Measurements from ENCODE around the gene TSG101.

The TSG101 gene

GRCh38 chr11:18526130-18526520, 617 bp downstream of the TSG101 start:
- peak overlapping the region; percentile 98 for H4K91ac ChIP-seq (ENCODE audit: low read length)
- no peak overlapping the region for H2BK12ac ChIP-seq (ENCODE audit: low read length in 2 of 2)
- H3K4me1 ChIP-seq (ENCODE audit: control insufficient read depth, insufficient read depth, low read depth, low read length) = peaks cover 9% of the 10 kb centered on the region
- no peaks in the 10 kb centered on the region for H3K9me3 ChIP-seq (ENCODE audit: control insufficient read depth, low read length)
- H3K23ac ChIP-seq (ENCODE audit: low read length in 2 of 2) = no peak overlapping the region
- no peaks in the 10 kb centered on the region for H3K27me3 ChIP-seq (ENCODE audit: control insufficient read depth in 1 of 2, insufficient read depth in 1 of 2, low read length in 2 of 2)
- H4K8ac ChIP-seq (ENCODE audit: low read length) = peak overlapping the region; percentile 94
- H3K9ac ChIP-seq (ENCODE audit: low read length) = peak overlapping the region; percentile 92
- peak overlapping the region; percentile 77 for H2BK120ac ChIP-seq (ENCODE audit: low read depth, low read length)
- peak overlapping the region; percentile 94 to 95 for H3K4me3 ChIP-seq (ENCODE audit: insufficient read depth in 1 of 2, low read depth in 1 of 2, low read length in 2 of 2)
- peak overlapping the region; percentile 56 for H2AK5ac ChIP-seq (ENCODE audit: low read length, severe bottlenecking)
- peaks cover 5 to 21% of the 10 kb centered on the region in 2 experiments for H3K36me3 ChIP-seq (ENCODE audit: control insufficient read depth in 1 of 2, insufficient read depth in 2 of 2, low read depth in 1 of 2, low read length in 2 of 2)
- peak overlapping the region; percentile 94 to 97 for H3K18ac ChIP-seq (ENCODE audit: low read depth in 1 of 2, low read length in 2 of 2)
- H3K27ac ChIP-seq (ENCODE audit: low read length, poor library complexity, severe bottlenecking) = peak overlapping the region; percentile 82
- 0% methylated on average over 3 of the region's 8 CpGs for WGBS
- H3K14ac ChIP-seq (ENCODE audit: low read length in 2 of 2) = no peak overlapping the region
- H3K4ac ChIP-seq (ENCODE audit: low read depth in 1 of 2, low read length in 2 of 2) = peak overlapping the region in 1 of 2 experiments; percentile 92
- H2AFZ ChIP-seq (ENCODE audit: low read depth, low read length) = peak overlapping the region; percentile 98
- no peak overlapping the region for H2BK15ac ChIP-seq (ENCODE audit: low read depth, poor library complexity, severe bottlenecking)
- DNase-seq = no peak
- peak overlapping the region; percentile 59 for H2BK5ac ChIP-seq (ENCODE audit: low read depth, low read length, poor library complexity, severe bottlenecking)
- peak overlapping the region; percentile 77 for H3K4me2 ChIP-seq (ENCODE audit: low read length, poor library complexity, severe bottlenecking)
- peaks cover 16% of the 10 kb centered on the region for H3K79me1 ChIP-seq (replicated peaks; ENCODE audit: low read length, poor library complexity, severe bottlenecking)

GRCh38 chr11:18524248-18524647, 2.5 kb downstream of the TSG101 start:
- no peak overlapping the region for H2BK5ac ChIP-seq (ENCODE audit: low read depth, low read length, poor library complexity, severe bottlenecking)
- no peak overlapping the region for H3K4me2 ChIP-seq (ENCODE audit: low read length, poor library complexity, severe bottlenecking)
- H4K8ac ChIP-seq (ENCODE audit: low read length) = no peak overlapping the region
- no peak overlapping the region for H3K18ac ChIP-seq (ENCODE audit: low read depth in 1 of 2, low read length in 2 of 2)
- H2AFZ ChIP-seq (ENCODE audit: low read depth, low read length) = no peak overlapping the region
- H4K91ac ChIP-seq (ENCODE audit: low read length) = no peak overlapping the region
- H3K9ac ChIP-seq (ENCODE audit: low read length) = no peak overlapping the region
- no peak overlapping the region for H3K4me3 ChIP-seq (ENCODE audit: insufficient read depth in 1 of 2, low read depth in 1 of 2, low read length in 2 of 2)
- no peak overlapping the region for H3K14ac ChIP-seq (ENCODE audit: low read length in 2 of 2)
- H3K9me3 ChIP-seq (ENCODE audit: control insufficient read depth, low read length) = no peaks in the 10 kb centered on the region
- H2BK120ac ChIP-seq (ENCODE audit: low read depth, low read length) = no peak overlapping the region
- H3K4me1 ChIP-seq (ENCODE audit: control insufficient read depth, insufficient read depth, low read depth, low read length) = peaks cover 9% of the 10 kb centered on the region
- no peak overlapping the region for H3K4ac ChIP-seq (ENCODE audit: low read depth in 1 of 2, low read length in 2 of 2)
- DNase-seq = no peak
- no peaks in the 10 kb centered on the region for H3K27me3 ChIP-seq (ENCODE audit: control insufficient read depth in 1 of 2, insufficient read depth in 1 of 2, low read length in 2 of 2)
- H3K23ac ChIP-seq (ENCODE audit: low read length in 2 of 2) = no peak overlapping the region
- H2AK5ac ChIP-seq (ENCODE audit: low read length, severe bottlenecking) = no peak overlapping the region
- WGBS = 100% methylated on average over 1 of the region's 1 CpG
- H2BK12ac ChIP-seq (ENCODE audit: low read length in 2 of 2) = no peak overlapping the region
- peaks cover 5 to 22% of the 10 kb centered on the region in 2 experiments for H3K36me3 ChIP-seq (ENCODE audit: control insufficient read depth in 1 of 2, insufficient read depth in 2 of 2, low read depth in 1 of 2, low read length in 2 of 2)
- no peak overlapping the region for H2BK15ac ChIP-seq (ENCODE audit: low read depth, poor library complexity, severe bottlenecking)
- H3K27ac ChIP-seq (ENCODE audit: low read length, poor library complexity, severe bottlenecking) = no peak overlapping the region
- H3K79me1 ChIP-seq (replicated peaks; ENCODE audit: low read length, poor library complexity, severe bottlenecking) = peaks cover 16% of the 10 kb centered on the region

GRCh38 chr11:18523084-18523483, 3.7 kb downstream of the TSG101 start:
- no peak overlapping the region for H3K27ac ChIP-seq (ENCODE audit: low read length, poor library complexity, severe bottlenecking)
- no peak overlapping the region for H3K4me3 ChIP-seq (ENCODE audit: insufficient read depth in 1 of 2, low read depth in 1 of 2, low read length in 2 of 2)
- H3K4me2 ChIP-seq (ENCODE audit: low read length, poor library complexity, severe bottlenecking) = no peak overlapping the region
- H3K79me1 ChIP-seq (replicated peaks; ENCODE audit: low read length, poor library complexity, severe bottlenecking) = peaks cover 16% of the 10 kb centered on the region
- H2BK12ac ChIP-seq (ENCODE audit: low read length in 2 of 2) = no peak overlapping the region
- H3K18ac ChIP-seq (ENCODE audit: low read depth in 1 of 2, low read length in 2 of 2) = no peak overlapping the region
- 100% methylated on average over 2 of the region's 3 CpGs for WGBS
- H2BK5ac ChIP-seq (ENCODE audit: low read depth, low read length, poor library complexity, severe bottlenecking) = no peak overlapping the region
- no peaks in the 10 kb centered on the region for H3K9me3 ChIP-seq (ENCODE audit: control insufficient read depth, low read length)
- H2BK120ac ChIP-seq (ENCODE audit: low read depth, low read length) = no peak overlapping the region
- H3K4me1 ChIP-seq (ENCODE audit: control insufficient read depth, insufficient read depth, low read depth, low read length) = peaks cover 8% of the 10 kb centered on the region
- H4K91ac ChIP-seq (ENCODE audit: low read length) = no peak overlapping the region
- no peak overlapping the region for H2AK5ac ChIP-seq (ENCODE audit: low read length, severe bottlenecking)
- peaks cover 8 to 30% of the 10 kb centered on the region in 2 experiments for H3K36me3 ChIP-seq (ENCODE audit: control insufficient read depth in 1 of 2, insufficient read depth in 2 of 2, low read depth in 1 of 2, low read length in 2 of 2)
- no peaks in the 10 kb centered on the region for H3K27me3 ChIP-seq (ENCODE audit: control insufficient read depth in 1 of 2, insufficient read depth in 1 of 2, low read length in 2 of 2)
- DNase-seq = no peak
- H3K9ac ChIP-seq (ENCODE audit: low read length) = no peak overlapping the region
- H3K14ac ChIP-seq (ENCODE audit: low read length in 2 of 2) = no peak overlapping the region
- no peak overlapping the region for H4K8ac ChIP-seq (ENCODE audit: low read length)
- H3K23ac ChIP-seq (ENCODE audit: low read length in 2 of 2) = no peak overlapping the region
- no peak overlapping the region for H3K4ac ChIP-seq (ENCODE audit: low read depth in 1 of 2, low read length in 2 of 2)
- no peak overlapping the region for H2AFZ ChIP-seq (ENCODE audit: low read depth, low read length)
- H2BK15ac ChIP-seq (ENCODE audit: low read depth, poor library complexity, severe bottlenecking) = no peak overlapping the region

- Histone ChIP-seq H3K27me3 (ENCODE audit: control insufficient read depth in 1 of 2, insufficient read depth in 1 of 2, low read length in 2 of 2) (no peaks in the 10 kb centered on the region), H2BK120ac (ENCODE audit: low read depth, low read length) (no peak overlapping the region), H3K18ac (ENCODE audit: low read depth in 1 of 2, low read length in 2 of 2) (no peak overlapping the region), H2BK12ac (ENCODE audit: low read length in 2 of 2) (no peak overlapping the region), H3K36me3 (ENCODE audit: control insufficient read depth in 1 of 2, insufficient read depth in 2 of 2, low read depth in 1 of 2, low read length in 2 of 2) (peaks cover 8 to 37% of the 10 kb centered on the region in 2 experiments), H3K9ac (ENCODE audit: low read length) (no peak overlapping the region), H3K4me1 (ENCODE audit: control insufficient read depth, insufficient read depth, low read depth, low read length) (peaks cover 8% of the 10 kb centered on the region), H3K23ac (ENCODE audit: low read length in 2 of 2) (no peak overlapping the region), H3K9me3 (ENCODE audit: control insufficient read depth, low read length) (no peaks in the 10 kb centered on the region), H3K79me1 (replicated peaks; ENCODE audit: low read length, poor library complexity, severe bottlenecking) (peaks cover 18% of the 10 kb centered on the region), H4K91ac (ENCODE audit: low read length) (no peak overlapping the region), H2AFZ (ENCODE audit: low read depth, low read length) (no peak overlapping the region), H3K4me3 (ENCODE audit: insufficient read depth in 1 of 2, low read depth in 1 of 2, low read length in 2 of 2) (no peak overlapping the region), H3K27ac (ENCODE audit: low read length, poor library complexity, severe bottlenecking) (no peak overlapping the region), H3K4me2 (ENCODE audit: low read length, poor library complexity, severe bottlenecking) (no peak overlapping the region), H2BK5ac (ENCODE audit: low read depth, low read length, poor library complexity, severe bottlenecking) (no peak overlapping the region), H2BK15ac (ENCODE audit: low read depth, poor library complexity, severe bottlenecking) (no peak overlapping the region), H3K4ac (ENCODE audit: low read depth in 1 of 2, low read length in 2 of 2) (no peak overlapping the region), H2AK5ac (ENCODE audit: low read length, severe bottlenecking) (no peak overlapping the region), H4K8ac (ENCODE audit: low read length) (no peak overlapping the region), H3K14ac (ENCODE audit: low read length in 2 of 2) (no peak overlapping the region)
- WGBS = 70% methylated on average over 4 of the region's 4 CpGs
- DNase-seq = peak; percentile 33
Observed at GRCh38 chr11:18522388-18522787, 4.4 kb downstream of the TSG101 start.

All from mesenchymal stem cell (in vitro differentiated cells and primary cell).